HepG2 (cell line): ENCODE data around the gene COMT. TPM values are rescaled to one million over a fixed set of nuclear protein-coding genes. Genes with fewer than 3 reads are reported as not detected.

ENCODE experiments used
- CBX1 ChIP-seq: IDR thresholded peaks from one replicate; pipeline ENCODE4 v1.6.1; 2016; ENCODE audit warnings: antibody characterized with exemption, low read depth
- CENPX ChIP-seq: sonication (generic); formaldehyde crosslinking; IDR thresholded peaks from 2 replicates; pipeline ENCODE4 v1.9.0; 2021; ENCODE audit warnings: mild to moderate bottlenecking, missing genetic modification reagents, moderate library complexity
- CSRNP1 ChIP-seq: sonication (generic); formaldehyde crosslinking; IDR thresholded peaks from 2 replicates; pipeline ENCODE4 v1.8.1; 2023; ENCODE audit warnings: mild to moderate bottlenecking, missing genetic modification reagents
- DMAP1 ChIP-seq: IDR thresholded peaks from 2 replicates; pipeline ENCODE4 v1.6.1; 2016
- KLF11 ChIP-seq: IDR thresholded peaks from 2 replicates; pipeline ENCODE4 v1.6.1; 2016; ENCODE audit warnings: missing compliant biosample characterization
- MEF2D ChIP-seq: sonication (generic); formaldehyde crosslinking; IDR thresholded peaks from 2 replicates; pipeline ENCODE4 v1.5.1; 2020; ENCODE audit warnings: mild to moderate bottlenecking, missing genetic modification reagents
- SMAD3 ChIP-seq: sonication (generic); formaldehyde crosslinking; IDR thresholded peaks from 2 replicates; pipeline ENCODE4 v1.4.0; 2020; ENCODE audit warnings: missing genetic modification reagents
- TBX2 ChIP-seq: sonication (generic); formaldehyde crosslinking; IDR thresholded peaks from 2 replicates; pipeline ENCODE4 v1.5.0; 2020; ENCODE audit warnings: missing genetic modification reagents, mild to moderate bottlenecking, borderline replicate concordance
- ZBTB34 ChIP-seq: sonication (generic); formaldehyde crosslinking; IDR thresholded peaks from 2 replicates; pipeline ENCODE4 v1.8.0; 2022; ENCODE audit warnings: mild to moderate bottlenecking, missing genetic modification reagents
- ZNF138 ChIP-seq: sonication (generic); formaldehyde crosslinking; IDR thresholded peaks from 2 replicates; pipeline ENCODE4 v1.5.0; 2020; ENCODE audit warnings: mild to moderate bottlenecking, low read depth, missing genetic modification reagents
- ZNF556 ChIP-seq: sonication (generic); formaldehyde crosslinking; IDR thresholded peaks from 2 replicates; pipeline ENCODE4 v1.4.0; 2020; ENCODE audit warnings: mild to moderate bottlenecking, missing genetic modification reagents, borderline replicate concordance
- ZNF629 ChIP-seq: sonication (generic); formaldehyde crosslinking; conservative IDR thresholded peaks from 2 replicates; pipeline ENCODE4 v1.5.0; 2020; ENCODE audit warnings: missing genetic modification reagents
- polyA plus RNA-seq, 8 experiments: library from polyadenylated mRNA; depleted of rRNA in 3 of 8; stranded (reverse) in 7 of 8; unstranded in 1 of 8; fragments of >200 nt; fragmentation: Illumina TruSeq in 4 of 8; extraction: Trizol in 4 of 8; gene quantifications; 2 replicates each; pipeline versions ENCODE4 v1.2.1 to v1.2.3, GENCODE V29; 2011 to 2016; ENCODE audit warnings: low read depth in 4 of 8, missing spikeins in 1 of 8, mixed read lengths in 1 of 8; ENCODE audit not compliant: insufficient read depth in 1 of 8
- total RNA-seq, 5 experiments: library from RNA; depleted of rRNA; stranded (reverse); fragments of >200 nt; fragmentation: Illumina TruSeq; extraction: Trizol; gene quantifications; 2 replicates each; pipeline ENCODE4 v1.2.3, GENCODE V29; 2016; ENCODE audit warnings: low read depth in 1 of 5
- TF ChIP-seq, protein P1 (sequence below): sonication (generic); formaldehyde crosslinking; IDR thresholded peaks from 2 replicates; pipeline ENCODE4 v1.4.0; 2020; ENCODE audit warnings: missing genetic modification reagents, borderline replicate concordance
- TF ChIP-seq, protein P2 (sequence below): sonication (generic); formaldehyde crosslinking; IDR thresholded peaks from 2 replicates; pipeline ENCODE4 v1.5.1; 2020; ENCODE audit warnings: mild to moderate bottlenecking, missing genetic modification reagents, borderline replicate concordance

The COMT gene
- total and polyA plus RNA-seq, 2 of the 13 experiments (the other 11 are each of a cell fraction or from before 2014, with no cell fraction given): 156 to 162 TPM

DNA sequence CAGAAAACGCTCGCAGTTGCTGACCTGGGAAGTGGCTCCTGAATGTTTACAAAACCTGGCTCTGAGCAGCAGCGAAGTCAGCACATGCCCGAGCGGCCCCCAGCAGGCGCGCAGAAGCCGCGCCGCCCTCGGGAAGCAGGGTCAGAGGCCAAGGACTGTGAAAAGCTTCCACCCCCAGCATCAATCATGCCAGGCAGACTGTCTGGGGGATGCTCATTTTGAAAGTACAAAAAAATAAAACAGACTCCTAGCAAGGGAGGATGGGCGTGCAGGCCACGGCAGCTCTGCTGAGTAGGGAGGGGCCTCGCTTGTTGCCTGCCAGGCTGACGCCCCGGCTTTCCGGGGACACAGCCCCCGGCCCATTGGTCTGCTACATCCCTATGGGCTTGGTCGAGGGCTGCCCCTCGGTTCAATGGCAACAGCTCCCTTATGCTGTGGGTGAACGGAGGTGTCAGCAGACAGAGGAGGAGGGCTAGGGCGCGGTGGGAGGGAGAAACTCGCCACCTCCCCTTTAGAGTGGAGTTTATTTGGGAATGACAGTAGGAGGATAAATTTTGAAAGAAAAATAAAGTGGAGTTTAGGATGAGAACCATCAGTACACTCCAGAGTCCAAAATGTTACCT is 49.2 kb upstream of the COMT start (continued):
- TF ChIP-seq, protein P1, sequence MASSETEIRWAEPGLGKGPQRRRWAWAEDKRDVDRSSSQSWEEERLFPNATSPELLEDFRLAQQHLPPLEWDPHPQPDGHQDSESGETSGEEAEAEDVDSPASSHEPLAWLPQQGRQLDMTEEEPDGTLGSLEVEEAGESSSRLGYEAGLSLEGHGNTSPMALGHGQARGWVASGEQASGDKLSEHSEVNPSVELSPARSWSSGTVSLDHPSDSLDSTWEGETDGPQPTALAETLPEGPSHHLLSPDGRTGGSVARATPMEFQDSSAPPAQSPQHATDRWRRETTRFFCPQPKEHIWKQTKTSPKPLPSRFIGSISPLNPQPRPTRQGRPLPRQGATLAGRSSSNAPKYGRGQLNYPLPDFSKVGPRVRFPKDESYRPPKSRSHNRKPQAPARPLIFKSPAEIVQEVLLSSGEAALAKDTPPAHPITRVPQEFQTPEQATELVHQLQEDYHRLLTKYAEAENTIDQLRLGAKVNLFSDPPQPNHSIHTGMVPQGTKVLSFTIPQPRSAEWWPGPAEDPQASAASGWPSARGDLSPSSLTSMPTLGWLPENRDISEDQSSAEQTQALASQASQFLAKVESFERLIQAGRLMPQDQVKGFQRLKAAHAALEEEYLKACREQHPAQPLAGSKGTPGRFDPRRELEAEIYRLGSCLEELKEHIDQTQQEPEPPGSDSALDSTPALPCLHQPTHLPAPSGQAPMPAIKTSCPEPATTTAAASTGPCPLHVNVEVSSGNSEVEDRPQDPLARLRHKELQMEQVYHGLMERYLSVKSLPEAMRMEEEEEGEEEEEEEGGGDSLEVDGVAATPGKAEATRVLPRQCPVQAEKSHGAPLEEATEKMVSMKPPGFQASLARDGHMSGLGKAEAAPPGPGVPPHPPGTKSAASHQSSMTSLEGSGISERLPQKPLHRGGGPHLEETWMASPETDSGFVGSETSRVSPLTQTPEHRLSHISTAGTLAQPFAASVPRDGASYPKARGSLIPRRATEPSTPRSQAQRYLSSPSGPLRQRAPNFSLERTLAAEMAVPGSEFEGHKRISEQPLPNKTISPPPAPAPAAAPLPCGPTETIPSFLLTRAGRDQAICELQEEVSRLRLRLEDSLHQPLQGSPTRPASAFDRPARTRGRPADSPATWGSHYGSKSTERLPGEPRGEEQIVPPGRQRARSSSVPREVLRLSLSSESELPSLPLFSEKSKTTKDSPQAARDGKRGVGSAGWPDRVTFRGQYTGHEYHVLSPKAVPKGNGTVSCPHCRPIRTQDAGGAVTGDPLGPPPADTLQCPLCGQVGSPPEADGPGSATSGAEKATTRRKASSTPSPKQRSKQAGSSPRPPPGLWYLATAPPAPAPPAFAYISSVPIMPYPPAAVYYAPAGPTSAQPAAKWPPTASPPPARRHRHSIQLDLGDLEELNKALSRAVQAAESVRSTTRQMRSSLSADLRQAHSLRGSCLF (CRISPR knock-in tag): peak; percentile 98
- TF ChIP-seq CENPX (no peak), ZBTB34 (CRISPR knock-in tag) (0 out of 2 replicates have a peak, but pooled peaks have one; percentile 39), SMAD3 (CRISPR knock-in tag) (peak; percentile 80; the same call in 1 of the 2 replicates), KLF11 (CRISPR knock-in tag) (peak; percentile 98), TBX2 (CRISPR knock-in tag) (peak; percentile 96), CSRNP1 (peak; percentile 98), DMAP1 (CRISPR knock-in tag) (no peak), MEF2D (peak; percentile 96), CBX1 (no peak), ZNF629 (CRISPR knock-in tag) (0 out of 2 replicates have a peak, but pooled peaks have one; percentile 38), ZNF556 (CRISPR knock-in tag) (0 out of 2 replicates have a peak, but pooled peaks have one; percentile 19), ZNF138 (CRISPR knock-in tag) (peak; percentile 90; the same call in 1 of the 2 replicates)
- TF ChIP-seq, protein P2, sequence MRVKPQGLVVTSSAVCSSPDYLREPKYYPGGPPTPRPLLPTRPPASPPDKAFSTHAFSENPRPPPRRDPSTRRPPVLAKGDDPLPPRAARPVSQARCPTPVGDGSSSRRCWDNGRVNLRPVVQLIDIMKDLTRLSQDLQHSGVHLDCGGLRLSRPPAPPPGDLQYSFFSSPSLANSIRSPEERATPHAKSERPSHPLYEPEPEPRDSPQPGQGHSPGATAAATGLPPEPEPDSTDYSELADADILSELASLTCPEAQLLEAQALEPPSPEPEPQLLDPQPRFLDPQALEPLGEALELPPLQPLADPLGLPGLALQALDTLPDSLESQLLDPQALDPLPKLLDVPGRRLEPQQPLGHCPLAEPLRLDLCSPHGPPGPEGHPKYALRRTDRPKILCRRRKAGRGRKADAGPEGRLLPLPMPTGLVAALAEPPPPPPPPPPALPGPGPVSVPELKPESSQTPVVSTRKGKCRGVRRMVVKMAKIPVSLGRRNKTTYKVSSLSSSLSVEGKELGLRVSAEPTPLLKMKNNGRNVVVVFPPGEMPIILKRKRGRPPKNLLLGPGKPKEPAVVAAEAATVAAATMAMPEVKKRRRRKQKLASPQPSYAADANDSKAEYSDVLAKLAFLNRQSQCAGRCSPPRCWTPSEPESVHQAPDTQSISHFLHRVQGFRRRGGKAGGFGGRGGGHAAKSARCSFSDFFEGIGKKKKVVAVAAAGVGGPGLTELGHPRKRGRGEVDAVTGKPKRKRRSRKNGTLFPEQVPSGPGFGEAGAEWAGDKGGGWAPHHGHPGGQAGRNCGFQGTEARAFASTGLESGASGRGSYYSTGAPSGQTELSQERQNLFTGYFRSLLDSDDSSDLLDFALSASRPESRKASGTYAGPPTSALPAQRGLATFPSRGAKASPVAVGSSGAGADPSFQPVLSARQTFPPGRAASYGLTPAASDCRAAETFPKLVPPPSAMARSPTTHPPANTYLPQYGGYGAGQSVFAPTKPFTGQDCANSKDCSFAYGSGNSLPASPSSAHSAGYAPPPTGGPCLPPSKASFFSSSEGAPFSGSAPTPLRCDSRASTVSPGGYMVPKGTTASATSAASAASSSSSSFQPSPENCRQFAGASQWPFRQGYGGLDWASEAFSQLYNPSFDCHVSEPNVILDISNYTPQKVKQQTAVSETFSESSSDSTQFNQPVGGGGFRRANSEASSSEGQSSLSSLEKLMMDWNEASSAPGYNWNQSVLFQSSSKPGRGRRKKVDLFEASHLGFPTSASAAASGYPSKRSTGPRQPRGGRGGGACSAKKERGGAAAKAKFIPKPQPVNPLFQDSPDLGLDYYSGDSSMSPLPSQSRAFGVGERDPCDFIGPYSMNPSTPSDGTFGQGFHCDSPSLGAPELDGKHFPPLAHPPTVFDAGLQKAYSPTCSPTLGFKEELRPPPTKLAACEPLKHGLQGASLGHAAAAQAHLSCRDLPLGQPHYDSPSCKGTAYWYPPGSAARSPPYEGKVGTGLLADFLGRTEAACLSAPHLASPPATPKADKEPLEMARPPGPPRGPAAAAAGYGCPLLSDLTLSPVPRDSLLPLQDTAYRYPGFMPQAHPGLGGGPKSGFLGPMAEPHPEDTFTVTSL: peak; percentile 79; the same call in 1 of the 2 replicates
